IMR-90 (cell line): ENCODE data around the gene PARL. TPM values are rescaled to one million over a fixed set of nuclear protein-coding genes. Genes with fewer than 3 reads are reported as not detected.

ENCODE experiments used
- ATAC-seq: fragments of 200-7000 bp; cut with Tn5 transposase; 2 replicates; pipeline ENCODE4 v1.9.1; 2020; ENCODE audit warnings: low read depth, mild to moderate bottlenecking, moderate library complexity
- BruUV-seq: library from RNA; stranded (reverse); fragments of 400-500 nt; replicated peaks from 2 replicates; lab custom pipeline; 2021; lab: Mats Ljungman, UMichigan
- CTCF ChIA-PET: fragments of 300-600 bp; formaldehyde crosslinking; extraction: SDS; loops from one replicate; lab custom pipeline; 2021; ENCODE audit warnings: antibody characterized with exemption; lab: Yijun Ruan, JAX
- POLR2A ChIA-PET: fragments of 300-600 bp; sonication (Branson Sonifier 250); formaldehyde crosslinking; loops from one replicate; lab custom pipeline; 2022; ENCODE audit warnings: antibody characterized with exemption; ENCODE audit not compliant: unreplicated experiment; lab: Charles Lee
- DNase-seq: peaks from one replicate; pipeline ENCODE4 v3.0.0; 2013
- H2AFZ ChIP-seq: replicated peaks from 2 replicates; pipeline ENCODE3; 2013; ENCODE audit warnings: low read length, mild to moderate bottlenecking; ENCODE audit not compliant: poor library complexity
- H2AK5ac ChIP-seq: 2 replicates; pipeline ENCODE4 v1.6.1; 2013; ENCODE audit warnings: low read depth, low read length, inconsistent platforms
- H2AK9ac ChIP-seq: replicated peaks from 2 replicates; pipeline ENCODE3; 2013; ENCODE audit warnings: mild to moderate bottlenecking, low read depth, low read length, moderate library complexity; ENCODE audit not compliant: poor library complexity
- H2BK120ac ChIP-seq: 2 replicates; pipeline ENCODE4 v1.6.1; 2013; ENCODE audit warnings: low read depth, low read length, inconsistent platforms
- H2BK15ac ChIP-seq: 3 replicates; pipeline ENCODE4 v1.6.1; 2013; ENCODE audit warnings: low read depth, low read length, inconsistent platforms
- H2BK20ac ChIP-seq: 2 replicates; pipeline ENCODE4 v1.6.1; 2013; ENCODE audit warnings: low read depth, mild to moderate bottlenecking, inconsistent platforms, low read length, moderate library complexity
- H2BK5ac ChIP-seq: 2 replicates; pipeline ENCODE4 v1.6.1; 2013; ENCODE audit warnings: mild to moderate bottlenecking, low read depth, low read length, inconsistent platforms; ENCODE audit not compliant: poor library complexity, severe bottlenecking
- H3K14ac ChIP-seq: replicated peaks from 2 replicates; pipeline ENCODE4 v1.6.1; 2013; ENCODE audit warnings: low read depth, low read length, inconsistent platforms
- H3K18ac ChIP-seq: 2 replicates; pipeline ENCODE4 v1.6.1; 2013; ENCODE audit warnings: low read depth, low read length, control low read depth
- H3K23ac ChIP-seq: 2 replicates; pipeline ENCODE4 v1.6.1; 2013; ENCODE audit warnings: low read depth, low read length, inconsistent platforms
- H3K27ac ChIP-seq: 2 replicates; pipeline ENCODE4 v1.5.1; 2013; ENCODE audit warnings: mild to moderate bottlenecking, control low read depth, low read length; ENCODE audit not compliant: insufficient read depth
- H3K27me3 ChIP-seq: 2 replicates; pipeline ENCODE4 v1.6.1; 2013; ENCODE audit warnings: low read length; ENCODE audit not compliant: control insufficient read depth, insufficient read depth
- H3K36me3 ChIP-seq: 2 replicates; pipeline ENCODE4 v1.6.1; 2013; ENCODE audit warnings: low read length, mixed read lengths; ENCODE audit not compliant: control insufficient read depth, insufficient read depth
- H3K4ac ChIP-seq: 2 replicates; pipeline ENCODE4 v1.6.1; 2013; ENCODE audit warnings: low read depth, low read length, inconsistent platforms
- H3K4me1 ChIP-seq: 2 replicates; pipeline ENCODE4 v1.6.1; 2013; ENCODE audit warnings: low read length, mixed read lengths; ENCODE audit not compliant: control insufficient read depth, insufficient read depth
- H3K4me2 ChIP-seq: 2 replicates; pipeline ENCODE4 v1.6.1; 2013; ENCODE audit warnings: low read depth, mild to moderate bottlenecking, control low read depth, low read length, moderate library complexity
- H3K4me3 ChIP-seq: 2 replicates; pipeline ENCODE4 v1.5.1; 2013; ENCODE audit warnings: low read depth, mild to moderate bottlenecking, control low read depth, low read length, moderate library complexity; ENCODE audit not compliant: insufficient read depth
- H3K56ac ChIP-seq: 2 replicates; pipeline ENCODE4 v1.6.1; 2013; ENCODE audit warnings: low read length, inconsistent platforms; ENCODE audit not compliant: insufficient read depth; ENCODE audit errors: extremely low read depth
- H3K79me1 ChIP-seq, 2 experiments: 2 replicates each; pipeline ENCODE4 v1.6.1; 2013; ENCODE audit warnings: low read length in 2 of 2, inconsistent platforms in 1 of 2, low read depth in 1 of 2
- H3K9ac ChIP-seq: 2 replicates; pipeline ENCODE4 v1.6.1; 2013; ENCODE audit warnings: low read depth, low read length, control low read depth
- H3K9me1 ChIP-seq: 2 replicates; pipeline ENCODE4 v1.6.1; 2013; ENCODE audit warnings: low read length, inconsistent platforms; ENCODE audit not compliant: insufficient read depth
- H3K9me3 ChIP-seq: 2 replicates; pipeline ENCODE4 v1.6.1; 2013; ENCODE audit warnings: low read length; ENCODE audit not compliant: control insufficient read depth, insufficient read depth
- H4K20me1 ChIP-seq: 2 replicates; pipeline ENCODE4 v1.6.1; 2013; ENCODE audit warnings: low read length, inconsistent platforms; ENCODE audit not compliant: insufficient read depth
- H4K5ac ChIP-seq: 2 replicates; pipeline ENCODE4 v1.6.1; 2013; ENCODE audit warnings: mild to moderate bottlenecking, low read depth, low read length, control low read depth
- H4K8ac ChIP-seq, 2 experiments: 2 replicates each; pipeline ENCODE4 v1.6.1; 2013; ENCODE audit warnings: low read depth in 2 of 2, low read length in 2 of 2, control low read depth in 1 of 2, inconsistent platforms in 1 of 2
- H4K91ac ChIP-seq: 2 replicates; pipeline ENCODE4 v1.6.1; 2013; ENCODE audit warnings: low read depth, low read length, inconsistent platforms; ENCODE audit not compliant: insufficient read depth
- BHLHE40 ChIP-seq: fragments of 150-350 bp; IDR thresholded peaks from 2 replicates; pipeline ENCODE4 v1.6.1; 2016; ENCODE audit warnings: mild to moderate bottlenecking, low read depth, low read length
- CHD1 ChIP-seq: IDR thresholded peaks from 2 replicates; pipeline ENCODE4 v1.6.1; 2012; ENCODE audit warnings: low read depth, low read length, improper control_type of control experiment
- CTCF ChIP-seq: conservative IDR thresholded peaks from 2 replicates; pipeline ENCODE4 v1.5.1; 2012; ENCODE audit warnings: mild to moderate bottlenecking, low read depth, low read length, improper control_type of control experiment
- ELK1 ChIP-seq: fragments of 150-350 bp; IDR thresholded peaks from 2 replicates; pipeline ENCODE4 v1.6.1; 2016; ENCODE audit warnings: low read depth, mild to moderate bottlenecking, low read length, moderate library complexity, borderline replicate concordance
- FOS ChIP-seq: fragments of 150-350 bp; IDR thresholded peaks from 2 replicates; pipeline ENCODE4 v1.6.1; 2016; ENCODE audit warnings: low read depth, low read length
- MAFK ChIP-seq: IDR thresholded peaks from 2 replicates; pipeline ENCODE4 v1.6.1; 2012; ENCODE audit warnings: low read depth, low read length, improper control_type of control experiment
- MAZ ChIP-seq: IDR thresholded peaks from 2 replicates; pipeline ENCODE4 v1.6.1; 2012; ENCODE audit warnings: low read depth, mild to moderate bottlenecking, low read length, improper control_type of control experiment, moderate library complexity, borderline replicate concordance
- NFE2L2 ChIP-seq: fragments of 150-350 bp; IDR thresholded peaks from 2 replicates; pipeline ENCODE4 v1.6.1; 2016; ENCODE audit warnings: low read depth, mild to moderate bottlenecking, low read length
- RAD21 ChIP-seq: IDR thresholded peaks from 2 replicates; pipeline ENCODE4 v1.6.1; 2012; ENCODE audit warnings: low read length, improper control_type of control experiment
- RCOR1 ChIP-seq: IDR thresholded peaks from 2 replicates; pipeline ENCODE4 v1.6.1; 2012; ENCODE audit warnings: mild to moderate bottlenecking, low read length, improper control_type of control experiment; ENCODE audit not compliant: insufficient replicate concordance
- RFX5 ChIP-seq: IDR thresholded peaks from 2 replicates; pipeline ENCODE4 v1.8.0; 2012; ENCODE audit warnings: low read depth, mild to moderate bottlenecking, low read length, moderate library complexity
- SMC3 ChIP-seq: fragments of 150-350 bp; IDR thresholded peaks from 2 replicates; pipeline ENCODE4 v1.6.1; 2016; ENCODE audit warnings: low read depth, mild to moderate bottlenecking, antibody characterized with exemption, low read length, moderate library complexity
- WGBS, 2 experiments: methylation state at CpG; one replicate each; pipeline versions ENCODE4 v1.1.5 to v1.1.7; 2013; ENCODE audit warnings: missing lambda C conversion rate in 2 of 2; ENCODE audit not compliant: insufficient read length in 1 of 2; ENCODE audit errors: extremely low coverage in 2 of 2; 5-methylcytosine and 5-hydroxymethylcytosine counted together
- dilution Hi-C: fragments of 300-500 bp; cut with HindIII; formaldehyde crosslinking; loops from one replicate; pipeline ENCODE4 v1.14.3; 2018; ENCODE audit warnings: low sequenced_read_pairs; ENCODE audit not compliant: unreplicated experiment
- in situ Hi-C: fragments of 300-500 bp; cut with MboI; formaldehyde crosslinking; loops from 3 replicates; pipeline ENCODE4 v1.14.3; 2019; ENCODE audit warnings: low sequenced_read_pairs, inconsistent platforms, mixed read lengths
- intact Hi-C: fragments of 100-400 bp; cut with micrococcal nuclease; formaldehyde crosslinking; loops from 2 replicates; pipeline ENCODE4 v1.10.0; 2022
- polyA plus RNA-seq, 3 experiments: library from polyadenylated mRNA; depleted of rRNA; stranded (reverse); fragments of >200 nt; gene quantifications; 2 replicates each; pipeline ENCODE4 v1.2.3, GENCODE V29; 2012; ENCODE audit warnings: low replicate concordance in 1 of 3
- total RNA-seq: library from RNA; depleted of rRNA; stranded (reverse); fragments of >200 nt; gene quantifications from 2 replicates; pipeline ENCODE4 v1.2.3, GENCODE V29; 2012

PARL gene
- total and polyA plus RNA-seq, 2 of the 4 experiments (the other 2 are of a cell fraction): 35.5 to 42.6 TPM

- H4K5ac ChIP-seq: no peak overlapping the region
- H2BK20ac ChIP-seq: no peak overlapping the region
- no peak overlapping the region for H3K27ac ChIP-seq
- no peak for TF ChIP-seq NFE2L2
- TF ChIP-seq ELK1: no peak
- no peak for TF ChIP-seq MAZ
- no peak for TF ChIP-seq RAD21
- TF ChIP-seq CHD1: no peak
- no peak for TF ChIP-seq RFX5
- no peak for TF ChIP-seq CTCF
- TF ChIP-seq SMC3: no peak
- no peak for TF ChIP-seq BHLHE40
- no peak for TF ChIP-seq FOS
- TF ChIP-seq RCOR1: no peak
- no peak for TF ChIP-seq MAFK
- no peak overlapping the region for H3K23ac ChIP-seq
- no peak overlapping the region for H3K9ac ChIP-seq
- no peak overlapping the region for H2AK9ac ChIP-seq
- no peak overlapping the region for H2AK5ac ChIP-seq
- no peak overlapping the region for H2BK15ac ChIP-seq
- no peak overlapping the region for H4K8ac ChIP-seq
- no peak overlapping the region for H2AFZ ChIP-seq
- dilution Hi-C loops (no loop called here), intact Hi-C loops (no loop called here), in situ Hi-C loops (no loop called here)
- 60% methylated on average over 1 of the region's 4 CpGs; no CpG with 5 or more reads in 1 of the 2 experiments for WGBS, 2 experiments
- no peak overlapping the region for H2BK120ac ChIP-seq
- H3K4ac ChIP-seq: no peak overlapping the region
- no peaks in the 10 kb centered on the region for H3K9me3 ChIP-seq
- no peaks in the 10 kb centered on the region for H3K9me1 ChIP-seq
- H3K14ac ChIP-seq: no peak overlapping the region
- no peak overlapping the region for H3K56ac ChIP-seq
- DNase-seq (no peak), ATAC-seq (no peak)
- no peak overlapping the region for H3K18ac ChIP-seq
- H3K4me2 ChIP-seq: no peak overlapping the region
- H4K91ac ChIP-seq: no peak overlapping the region
- BruUV-seq: no TSS peak
- peaks cover 30% of the 10 kb centered on the region for H3K36me3 ChIP-seq
- CTCF ChIA-PET: no interaction called here
- H3K27me3 ChIP-seq: no peaks in the 10 kb centered on the region
- no peak overlapping the region for H3K4me3 ChIP-seq
- no peaks in the 10 kb centered on the region; a peak in 1 of 4 replicates for H3K79me1 ChIP-seq
- POLR2A ChIA-PET: no interaction called here
- no peak overlapping the region for H2BK5ac ChIP-seq
- peaks cover 7% of the 10 kb centered on the region for H3K4me1 ChIP-seq
- no peaks in the 10 kb centered on the region; the same call in 1 of the 2 replicates for H4K20me1 ChIP-seq
These were observed 37.7 kb upstream of the PARL start for GRCh38 chr3:183922421-183922820.
